NCI-H446 treated with DMSO at 0.1 percent for 48 hours (cell line): ENCODE data around the gene ACSF3.
"Not testable (repeated sequence)": the region's sequence is repeated elsewhere in the genome, so short reads cannot be mapped to it uniquely, and the experiment has no call there.

ENCODE experiments used
- DNase-seq: peaks from one replicate; lab custom pipeline; 2025; lab: John Stamatoyannopoulos, UW

ACSF3 gene

DNA sequence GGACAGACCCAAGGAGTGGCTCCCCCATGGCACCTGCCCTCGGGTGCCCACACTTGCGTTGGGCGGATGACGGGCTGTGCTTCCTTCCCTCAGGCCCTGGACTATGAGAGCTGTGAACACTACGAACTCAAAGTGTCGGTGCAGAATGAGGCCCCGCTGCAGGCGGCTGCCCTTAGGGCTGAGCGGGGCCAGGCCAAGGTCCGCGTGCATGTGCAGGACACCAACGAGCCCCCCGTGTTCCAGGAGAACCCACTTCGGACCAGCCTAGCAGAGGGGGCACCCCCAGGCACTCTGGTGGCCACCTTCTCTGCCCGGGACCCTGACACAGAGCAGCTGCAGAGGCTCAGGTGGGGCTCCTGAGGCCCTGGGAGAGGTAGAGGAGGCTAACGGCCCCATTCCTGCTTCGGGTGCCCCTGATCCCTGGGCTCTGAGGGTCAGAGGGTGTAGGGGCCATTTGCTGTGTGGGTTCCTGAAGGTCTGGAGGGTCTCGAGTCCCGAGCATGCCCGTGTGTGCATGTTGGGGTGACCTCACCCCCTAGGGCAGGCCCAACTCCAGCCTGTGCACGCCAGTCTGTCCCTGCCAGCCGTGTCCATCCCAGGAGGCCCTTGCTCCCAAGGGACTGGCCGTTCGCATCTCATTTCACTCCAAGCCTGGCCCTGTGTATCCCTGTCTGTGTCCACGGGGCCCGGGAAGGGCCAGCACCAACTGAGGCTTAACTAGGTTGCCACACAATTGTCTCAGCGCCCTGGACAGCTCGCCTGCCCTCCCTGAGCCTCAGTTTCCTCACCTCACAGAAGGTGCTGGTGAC lies 96.7 kb downstream of the ACSF3 start:
- DNase-seq, result no peak

DNA sequence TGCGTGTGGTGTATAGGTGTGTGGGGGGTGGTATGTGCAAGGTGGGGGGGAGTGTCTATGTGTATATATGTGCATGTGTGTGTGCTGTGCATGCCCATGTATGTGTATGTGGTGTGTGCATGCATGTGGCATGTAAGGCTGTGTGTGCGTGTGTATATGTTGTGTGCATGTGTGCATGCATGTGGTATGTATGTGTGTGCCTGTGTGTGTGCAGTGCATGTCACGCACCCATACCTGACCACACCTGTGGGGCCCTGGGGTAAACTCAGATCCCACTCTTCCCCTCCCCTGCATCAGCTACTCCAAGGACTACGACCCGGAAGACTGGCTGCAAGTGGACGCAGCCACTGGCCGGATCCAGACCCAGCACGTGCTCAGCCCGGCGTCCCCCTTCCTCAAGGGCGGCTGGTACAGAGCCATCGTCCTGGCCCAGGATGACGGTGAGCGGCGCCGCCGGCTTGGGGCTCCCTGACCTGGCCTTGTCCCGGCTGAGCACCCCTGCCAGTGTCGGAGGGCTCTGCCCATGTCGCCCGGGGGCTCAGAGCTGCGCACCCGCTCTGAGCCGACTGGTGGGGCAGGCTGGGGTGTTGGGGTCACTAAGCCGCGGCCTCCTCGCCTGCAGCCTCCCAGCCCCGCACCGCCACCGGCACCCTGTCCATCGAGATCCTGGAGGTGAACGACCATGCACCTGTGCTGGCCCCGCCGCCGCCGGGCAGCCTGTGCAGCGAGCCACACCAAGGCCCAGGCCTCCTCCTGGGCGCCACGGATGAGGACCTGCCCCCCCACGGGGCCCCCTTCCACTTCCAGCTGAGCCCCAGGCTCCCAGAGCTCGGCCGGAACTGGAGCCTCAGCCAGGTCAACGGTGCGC lies 97.6 kb downstream of the ACSF3 start:
- no peak for DNase-seq

DNA sequence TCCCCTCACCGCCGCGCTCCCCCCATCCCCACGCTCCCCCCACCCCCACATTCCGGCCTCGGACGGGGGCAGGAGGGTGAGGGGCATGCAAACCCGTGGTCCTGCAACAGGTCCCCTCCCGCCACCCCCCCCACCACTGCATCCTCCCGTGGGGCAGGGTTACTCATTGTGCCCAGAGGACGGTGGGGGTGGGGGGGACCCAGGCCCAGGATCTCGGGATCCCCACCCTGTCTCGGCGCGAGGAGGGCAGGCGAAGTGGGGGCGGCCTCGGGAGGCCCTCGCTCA lies 98.2 kb downstream of the ACSF3 start:
- DNase-seq, result no peak

DNA sequence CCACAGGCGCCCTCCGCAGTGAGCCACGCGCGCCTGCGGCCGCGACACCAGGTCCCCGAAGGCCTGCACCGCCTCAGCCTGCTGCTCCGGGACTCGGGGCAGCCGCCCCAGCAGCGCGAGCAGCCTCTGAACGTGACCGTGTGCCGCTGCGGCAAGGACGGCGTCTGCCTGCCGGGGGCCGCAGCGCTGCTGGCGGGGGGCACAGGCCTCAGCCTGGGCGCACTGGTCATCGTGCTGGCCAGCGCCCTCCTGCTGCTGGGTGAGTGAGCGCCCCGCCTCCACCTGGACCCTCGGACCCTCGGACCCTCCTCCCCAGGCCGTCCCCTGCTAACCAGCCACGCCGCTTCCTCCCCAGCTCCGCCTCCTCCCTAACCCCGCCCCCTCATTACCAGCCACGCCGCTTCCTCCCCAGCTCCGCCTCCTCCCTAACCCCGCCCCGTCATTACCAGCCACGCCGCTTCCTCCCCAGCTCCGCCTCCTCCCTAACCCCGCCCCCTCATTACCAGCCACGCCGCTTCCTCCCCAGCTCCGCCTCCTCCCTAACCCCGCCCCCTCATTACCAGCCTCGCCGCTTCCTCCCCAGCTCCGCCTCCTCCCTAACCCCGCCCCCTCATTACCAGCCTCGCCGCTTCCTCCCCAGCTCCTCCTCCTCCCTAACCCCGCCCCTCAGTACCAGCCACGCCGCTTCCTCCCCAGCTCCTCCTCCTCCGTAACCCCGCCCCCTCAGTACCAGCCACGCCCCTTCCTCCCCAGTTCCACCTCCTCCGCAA lies 98.7 kb downstream of the ACSF3 start:
- not testable (repeated sequence) for DNase-seq

DNA sequence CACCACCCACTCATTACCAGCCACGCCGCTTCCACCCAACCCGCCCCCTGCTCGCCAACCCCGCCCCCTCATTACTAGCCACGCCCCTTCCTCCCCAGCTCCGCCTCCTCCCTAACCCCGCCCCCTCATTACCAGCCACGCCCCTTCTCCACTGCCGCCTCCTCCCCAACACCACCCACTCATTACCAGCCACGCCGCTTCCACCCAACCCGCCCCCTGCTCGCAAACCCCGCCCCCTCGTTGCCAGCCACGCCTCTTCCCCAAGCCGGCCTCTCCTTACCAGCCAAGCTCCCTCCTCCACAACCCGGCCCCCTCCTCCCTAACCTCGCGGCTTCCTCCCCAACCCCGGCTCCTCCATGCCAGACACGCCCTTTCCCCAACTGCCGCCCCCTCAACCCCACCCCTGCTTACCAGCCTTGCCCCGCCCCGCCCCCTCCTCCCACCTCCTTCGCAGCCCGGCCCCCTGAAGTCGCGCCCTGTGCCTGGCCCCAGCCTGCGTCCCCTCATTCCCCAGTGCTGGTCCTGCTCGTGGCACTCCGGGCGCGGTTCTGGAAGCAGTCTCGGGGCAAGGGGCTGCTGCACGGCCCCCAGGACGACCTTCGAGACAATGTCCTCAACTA lies 99.4 kb downstream of the ACSF3 start:
- DNase-seq, result no peak

DNA sequence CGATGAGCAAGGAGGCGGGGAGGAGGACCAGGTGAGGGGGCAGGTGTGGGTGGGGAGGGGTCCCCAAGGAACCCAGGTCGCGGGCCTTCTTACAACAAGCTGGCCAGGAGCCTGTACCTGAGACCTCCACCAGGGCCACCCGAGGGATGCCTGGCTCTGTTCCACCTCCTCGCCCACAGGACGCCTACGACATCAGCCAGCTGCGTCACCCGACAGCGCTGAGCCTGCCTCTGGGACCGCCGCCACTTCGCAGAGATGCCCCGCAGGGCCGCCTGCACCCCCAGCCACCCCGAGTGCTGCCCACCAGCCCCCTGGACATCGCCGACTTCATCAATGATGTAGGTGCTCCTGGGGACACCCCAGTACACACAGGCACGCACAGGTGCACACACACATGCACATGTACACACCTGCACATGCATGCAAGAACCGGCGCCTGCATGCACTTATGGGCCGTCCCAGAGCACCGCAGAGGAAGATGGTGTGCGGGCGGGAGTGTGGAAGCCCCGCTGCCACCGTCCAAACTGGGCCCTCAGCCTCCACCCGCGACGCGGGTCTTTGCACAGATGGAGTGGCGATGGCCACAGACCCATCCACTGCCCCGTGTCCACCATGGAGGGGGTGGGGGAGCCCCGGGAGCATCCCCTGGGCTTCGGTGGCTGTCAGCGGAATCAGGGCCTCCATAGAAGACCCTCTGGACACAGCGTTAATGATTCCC lies 100.1 kb downstream of the ACSF3 start:
- no peak for DNase-seq

DNA sequence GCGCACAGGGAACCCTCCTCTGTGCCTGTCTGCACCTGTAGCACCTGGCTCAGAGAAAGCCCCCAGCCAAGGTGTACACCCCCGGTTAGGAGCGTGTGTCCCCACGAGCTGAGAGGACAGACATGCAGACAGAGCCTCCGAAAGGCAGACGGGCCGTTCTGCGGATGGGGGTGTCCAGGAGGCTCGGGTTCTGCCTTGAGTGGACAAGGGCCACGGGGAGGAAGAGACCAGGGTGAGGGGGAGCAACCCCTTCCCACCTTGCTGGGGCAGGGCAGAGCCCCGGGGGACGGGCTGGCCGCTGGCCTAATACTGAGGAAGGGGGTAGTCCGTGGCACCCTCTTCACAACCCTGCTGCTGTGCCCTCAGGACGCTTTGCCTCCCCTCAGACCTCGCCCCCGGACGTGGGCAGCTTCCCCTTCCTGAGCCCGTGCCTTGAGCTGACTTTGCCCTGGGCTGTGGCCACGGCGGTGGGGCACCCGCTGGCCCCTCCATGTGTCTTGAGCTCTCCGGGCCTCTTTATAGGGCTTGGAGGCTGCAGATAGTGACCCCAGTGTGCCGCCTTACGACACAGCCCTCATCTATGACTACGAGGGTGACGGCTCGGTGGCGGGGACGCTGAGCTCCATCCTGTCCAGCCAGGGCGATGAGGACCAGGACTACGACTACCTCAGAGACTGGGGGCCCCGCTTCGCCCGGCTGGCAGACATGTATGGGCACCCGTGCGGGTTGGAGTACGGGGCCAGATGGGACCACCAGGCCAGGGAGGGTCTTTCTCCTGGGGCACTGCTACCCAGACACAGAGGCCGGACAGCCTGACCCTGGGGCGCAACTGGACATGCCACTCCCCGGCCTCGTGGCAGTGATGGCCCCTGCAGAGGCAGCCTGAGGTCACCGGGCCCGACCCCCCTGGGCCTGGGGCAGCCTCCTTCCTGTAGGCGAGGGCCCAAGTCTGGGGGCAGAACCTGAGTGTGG lies 101.0 kb downstream of the ACSF3 start:
- no peak for DNase-seq

DNA sequence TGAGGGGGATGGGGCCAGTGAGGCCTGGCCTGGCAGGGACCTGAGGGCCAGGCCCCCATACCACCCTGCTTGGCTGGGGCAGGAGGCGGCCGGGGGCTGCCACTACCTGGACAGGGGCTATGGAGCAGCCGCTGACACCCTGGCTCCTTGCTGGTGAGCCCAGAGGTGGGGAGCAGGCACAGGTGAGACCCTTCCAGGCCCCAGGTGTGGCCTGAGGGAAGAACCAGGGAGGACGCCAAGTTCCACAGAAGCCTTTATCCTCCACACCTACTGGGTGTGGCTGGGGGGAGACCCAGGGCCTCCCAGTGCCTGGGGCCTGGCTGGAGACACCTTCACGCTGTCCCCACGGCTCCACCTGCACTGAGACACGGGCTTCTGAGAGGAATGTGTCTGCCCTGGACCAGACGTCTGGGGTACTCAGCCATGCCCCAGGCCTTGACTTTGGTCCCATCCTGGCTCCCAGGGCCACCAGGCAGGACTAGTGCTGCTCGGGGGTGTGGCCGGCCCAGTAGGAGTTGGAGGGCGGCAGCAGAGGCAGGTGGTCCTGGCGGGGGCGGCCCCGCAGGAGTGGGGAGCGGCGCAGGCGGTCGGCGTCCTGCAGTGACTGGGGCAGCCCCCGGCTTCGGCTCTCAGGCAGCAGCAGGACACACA lies 102.0 kb downstream of the ACSF3 start:
- DNase-seq, result no peak

DNA sequence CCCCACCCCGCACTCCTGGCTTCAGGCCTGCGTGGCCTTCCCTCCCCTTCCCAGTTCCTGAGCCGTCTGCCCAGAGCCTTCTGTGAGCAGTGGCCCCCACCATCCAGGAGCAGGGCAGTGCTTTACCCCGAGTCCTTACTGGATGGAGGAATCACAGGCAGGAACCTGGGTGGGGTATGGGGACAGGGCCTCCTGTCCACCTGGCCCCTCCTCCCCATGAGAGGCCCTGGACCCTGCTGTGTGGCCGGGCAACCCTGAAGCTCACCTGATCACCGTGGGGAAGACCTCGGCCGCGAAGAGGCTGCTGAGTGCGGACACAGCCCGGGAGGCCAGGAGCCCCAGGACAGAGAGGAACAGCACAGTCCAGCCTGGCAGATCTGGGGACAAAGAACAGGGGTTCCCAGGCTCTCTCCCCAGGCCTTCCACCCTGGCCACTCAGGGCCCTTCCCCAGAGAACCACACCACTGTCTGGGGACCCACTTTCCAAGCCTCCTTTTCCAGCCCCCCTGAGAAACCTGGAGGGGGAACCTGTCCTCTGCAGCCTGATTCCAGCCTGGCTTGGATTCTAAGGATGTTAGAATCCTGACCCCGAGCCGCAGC lies 103.5 kb downstream of the ACSF3 start:
- DNase-seq, result no peak

DNA sequence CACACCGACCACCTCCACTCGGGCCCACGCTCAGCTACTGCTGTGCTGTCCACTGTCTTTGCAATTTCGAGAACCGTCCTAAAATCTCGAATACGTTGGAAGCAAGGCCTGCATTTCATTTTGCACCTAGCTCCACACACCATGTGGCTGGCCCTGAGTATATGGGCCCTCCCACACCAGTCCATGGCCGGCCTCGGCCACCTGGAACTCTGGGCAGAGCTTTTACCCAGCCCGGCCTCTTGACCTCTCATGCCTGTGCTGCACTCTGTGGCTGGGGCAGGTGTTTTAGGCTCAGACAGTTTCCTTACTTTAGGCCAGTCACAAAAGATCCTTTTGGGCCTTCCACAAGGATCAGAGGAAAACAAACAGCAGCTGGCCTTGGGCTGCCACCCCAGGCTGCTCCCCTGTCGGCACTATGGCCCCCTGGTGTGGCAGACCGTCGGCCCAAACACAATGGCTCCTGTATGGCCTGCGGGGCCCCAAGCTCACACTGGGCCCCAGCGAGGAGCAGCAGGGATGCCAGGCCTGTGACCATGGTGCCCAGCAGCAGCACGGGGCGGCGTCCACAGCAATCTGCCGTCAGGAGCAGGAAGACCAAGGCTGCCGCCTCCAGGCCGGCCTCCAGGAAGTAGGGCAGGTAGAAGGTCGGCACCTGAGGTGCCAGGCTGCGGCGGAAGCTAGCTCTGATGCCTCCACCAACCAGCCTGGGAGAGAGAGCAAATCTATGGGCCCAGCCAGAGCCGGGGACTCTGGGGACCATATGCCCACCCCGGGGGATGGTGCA lies 104.2 kb downstream of the ACSF3 start:
- no peak for DNase-seq

DNA sequence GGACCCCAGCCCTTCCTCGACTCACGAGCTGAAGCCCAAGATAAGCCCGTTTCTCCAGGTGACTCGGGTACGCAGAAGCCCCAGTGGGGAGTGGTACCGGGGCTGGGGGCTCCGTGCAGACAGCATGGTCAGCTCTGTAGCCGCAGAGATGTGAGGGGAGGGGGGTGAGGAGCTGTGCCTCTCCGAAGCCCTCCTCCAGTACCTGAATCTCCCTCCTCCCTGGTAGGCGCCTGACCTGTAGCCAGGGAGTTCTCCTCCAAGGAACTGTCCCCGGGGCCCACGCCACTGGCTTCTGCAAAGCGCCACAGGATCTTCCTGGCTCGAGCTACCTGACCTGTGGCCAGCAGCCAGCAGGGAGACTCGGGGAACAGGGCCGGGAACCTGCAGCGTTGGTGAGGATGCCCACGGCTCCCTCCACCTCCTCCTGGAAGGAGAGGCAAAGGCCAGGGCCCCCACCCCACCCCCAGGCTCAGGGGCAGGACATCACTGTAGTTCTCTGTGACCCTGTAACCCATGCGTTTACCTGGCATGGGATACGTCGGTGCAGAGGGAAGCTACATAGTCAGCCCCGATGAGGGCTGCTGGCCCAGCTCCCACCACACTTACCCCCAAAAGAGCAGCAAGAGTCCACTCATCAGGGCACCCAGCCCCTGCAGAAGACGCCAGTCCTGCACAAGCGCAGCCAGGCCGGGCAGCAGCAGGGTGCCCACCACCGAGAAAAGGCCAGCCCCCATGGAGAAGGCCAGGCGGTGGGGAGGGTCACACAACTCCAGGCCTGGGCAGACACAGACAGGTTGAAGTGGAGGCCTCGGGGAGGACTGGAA lies 105.0 kb downstream of the ACSF3 start:
- no peak for DNase-seq

DNA sequence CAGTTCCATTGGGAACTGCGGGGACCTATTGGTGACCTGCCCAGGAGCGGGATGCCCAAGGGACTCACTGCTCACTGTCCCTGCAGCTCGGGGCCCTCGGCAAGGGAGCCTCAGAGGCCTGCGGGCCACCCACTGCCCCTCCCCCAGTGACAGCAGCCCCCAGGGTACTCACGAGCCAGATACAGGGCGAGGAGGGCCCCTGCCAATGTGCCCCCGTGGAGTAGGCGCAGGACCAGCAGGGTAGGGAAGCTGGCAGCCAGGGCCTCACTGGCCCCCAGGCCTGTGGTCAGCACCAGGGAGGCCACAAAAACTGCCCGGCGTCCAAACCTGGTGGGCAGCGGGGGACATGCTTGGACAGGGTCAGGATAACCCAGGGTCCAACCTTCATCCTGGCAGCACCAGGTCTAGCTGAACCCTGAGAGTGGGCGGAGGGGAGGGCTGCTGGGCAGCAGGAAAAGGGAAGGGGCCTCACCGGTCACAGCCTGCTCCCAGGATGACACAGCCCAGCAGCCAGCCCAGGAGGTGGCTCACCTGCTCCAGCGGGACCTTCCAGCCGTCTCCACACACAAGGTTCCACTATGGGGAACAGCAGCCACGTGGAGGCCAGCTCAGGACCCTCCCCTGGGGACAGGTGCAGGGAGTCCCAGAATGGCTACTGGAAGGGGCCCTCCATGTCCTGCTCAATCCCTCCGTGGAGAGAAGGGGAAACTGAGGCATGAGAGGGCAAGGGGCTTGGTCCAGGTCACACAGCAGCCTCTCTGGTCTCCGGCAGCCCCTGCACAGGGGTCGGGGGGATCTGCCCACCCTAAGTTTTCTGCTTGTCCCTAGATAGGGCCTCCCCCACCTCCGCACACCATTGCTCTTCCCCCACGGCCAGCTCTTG lies 105.8 kb downstream of the ACSF3 start:
- no peak for DNase-seq

DNA sequence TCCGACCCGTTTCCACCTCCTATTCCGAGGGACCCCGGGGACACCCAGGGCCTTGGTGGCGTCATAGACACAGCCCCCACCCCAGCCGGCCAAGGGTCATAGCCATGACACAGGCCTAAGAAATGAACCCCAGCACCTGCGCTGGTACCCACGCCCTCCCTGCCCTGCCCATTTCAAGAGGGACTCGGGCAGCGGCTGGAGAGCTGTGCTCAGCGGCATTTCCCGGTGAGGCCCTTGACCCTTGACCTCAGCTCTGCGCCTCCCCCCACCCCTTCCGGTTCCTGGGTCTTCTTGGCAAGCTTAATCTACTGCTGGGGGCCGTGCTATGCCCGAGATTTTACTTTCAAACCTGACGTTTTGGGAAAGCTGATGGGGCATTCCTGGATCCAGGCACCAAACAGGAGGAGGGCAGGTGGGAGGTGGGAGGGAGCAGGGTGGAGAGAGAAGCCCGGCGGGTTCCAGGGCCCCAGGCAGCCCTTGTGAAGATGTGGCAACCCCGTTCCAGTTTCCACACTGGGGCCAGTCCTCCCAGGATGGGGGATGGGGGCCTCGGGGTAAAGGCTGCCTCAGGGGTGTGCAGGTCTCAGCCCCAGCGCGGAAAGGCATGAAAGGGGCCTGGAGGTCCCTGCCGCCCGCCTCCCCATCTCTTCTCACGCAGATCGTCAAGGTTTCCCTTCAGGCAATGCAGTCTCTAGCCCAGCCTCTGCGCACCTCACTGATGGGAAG lies 106.6 kb downstream of the ACSF3 start, which contains the start of gene SLC22A31:
SLC22A31 (minus strand) TSS at position 414 of the 726 bp plus-strand sequence; CDS start at position 378, 36 bp downstream.
- no peak for DNase-seq

DNA sequence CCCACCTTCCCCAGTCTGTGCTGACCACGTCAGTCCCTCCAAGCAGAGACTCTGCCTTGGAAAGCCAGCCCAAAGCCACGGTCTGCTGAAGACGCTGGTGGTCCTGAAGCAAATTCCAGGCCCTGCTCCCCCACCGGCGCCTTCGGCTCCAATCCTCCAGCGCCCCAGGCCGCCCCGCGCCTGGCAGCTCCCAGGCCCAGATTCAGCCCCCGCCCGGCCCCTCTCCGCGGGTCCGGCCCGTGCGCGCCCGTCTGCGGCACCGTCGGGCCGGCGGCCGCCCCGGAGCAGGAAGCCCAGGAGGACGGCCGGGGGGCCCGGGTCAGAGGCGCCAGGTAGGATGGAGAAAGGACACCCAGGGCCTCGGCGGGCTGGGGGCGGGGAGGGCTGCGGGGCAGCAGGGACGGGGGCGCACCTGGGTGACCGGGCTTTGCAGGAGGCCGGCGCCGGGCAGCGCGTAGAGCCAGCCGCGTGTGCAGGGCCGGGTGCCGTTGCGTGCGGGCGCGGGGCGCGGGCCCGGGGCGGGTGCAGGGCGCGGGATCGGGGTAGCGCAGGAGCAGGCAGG lies 107.3 kb downstream of the ACSF3 start:
- no peak for DNase-seq
